Suprapubic skin (tissue), 4 donors: ENCODE data around the gene KRT75. TPM values are rescaled to one million over a fixed set of nuclear protein-coding genes. Genes with fewer than 3 reads are reported as not detected.
A peak's percentile ranks its signal among the peaks of the same experiment; 100 is the strongest.

Experiments
- DNase-seq, 2 donors: peaks; one replicate each; pipeline ENCODE4 v3.0.0-alpha.2; 2019; ENCODE audit warnings: low spot score in 2 of 2
- H3K27ac ChIP-seq: fragments of 200-600 bp; sonication (generic); one replicate; pipeline ENCODE4 v1.5.1; 2019
- H3K27me3 ChIP-seq: fragments of 200-600 bp; sonication (generic); one replicate; pipeline ENCODE4 v1.5.1; 2019
- H3K36me3 ChIP-seq: fragments of 200-600 bp; sonication (generic); one replicate; pipeline ENCODE4 v1.5.1; 2019
- H3K4me1 ChIP-seq: fragments of 200-600 bp; sonication (generic); one replicate; pipeline ENCODE4 v1.5.1; 2019
- H3K4me3 ChIP-seq: fragments of 200-600 bp; sonication (generic); one replicate; pipeline ENCODE4 v1.5.1; 2019; ENCODE audit warnings: mild to moderate bottlenecking
- H3K9me3 ChIP-seq: fragments of 200-600 bp; sonication (generic); one replicate; pipeline ENCODE4 v1.5.1; 2019
- EP300 ChIP-seq: sonication (generic); formaldehyde crosslinking; IDR thresholded peaks from one replicate; pipeline ENCODE4 v1.6.1; 2017; ENCODE audit warnings: antibody characterized with exemption
- POLR2A ChIP-seq, 2 donors: fragments of 450-650 bp; IDR thresholded peaks; one replicate each; pipeline ENCODE4 v1.6.1; 2017; ENCODE audit warnings: antibody characterized with exemption in 2 of 2, mild to moderate bottlenecking in 2 of 2, moderate library complexity in 2 of 2
- POLR2AphosphoS5 ChIP-seq, 3 donors: sonication (generic); formaldehyde crosslinking; IDR thresholded peaks; one replicate each; pipeline ENCODE4 v1.6.1; 2017; ENCODE audit warnings: antibody characterized with exemption in 3 of 3
- WGBS: methylation state at CpG from one replicate; pipeline ENCODE4 v1.1.5; 2018; 5-methylcytosine and 5-hydroxymethylcytosine counted together
- total RNA-seq, 4 donors: library from RNA; depleted of rRNA; stranded (reverse); fragments of >200 nt; gene quantifications; one replicate each; pipeline ENCODE4 v1.1.0, GENCODE V29; 2016
- TF ChIP-seq, protein P1 (sequence below), 2 donors: fragments of 200-600 bp in 1 of 2; fragments of 450-650 bp in 1 of 2; sonication (generic) in 1 of 2; IDR thresholded peaks; one replicate each; pipeline ENCODE4 v1.5.1; 2016 to 2019; ENCODE audit warnings: antibody characterized with exemption in 2 of 2, mild to moderate bottlenecking in 1 of 2, moderate library complexity in 1 of 2

Gene KRT75
- total RNA-seq, 4 donors from 2014 or later, result 3.3 to 67.9 (median 21.2) TPM

GRCh38 chr12:52400906-52401305, 33.3 kb downstream of the KRT75 start:
- Histone ChIP-seq H3K4me1 (peaks cover 7% of the 10 kb centered on the region), H3K9me3 (no peaks in the 10 kb centered on the region), H3K4me3 (no peak overlapping the region), H3K36me3 (no peaks in the 10 kb centered on the region), H3K27ac (no peak overlapping the region), H3K27me3 (peaks cover 13% of the 10 kb centered on the region)
- WGBS, result 85% methylated on average over 9 of the region's 9 CpGs
- DNase-seq, result no peak
- TF ChIP-seq POLR2A (IDR thresholded peaks at IDR 0.05) (no peak), EP300 (no peak), POLR2AphosphoS5 (IDR thresholded peaks at IDR 0.05) (no peak)
- TF ChIP-seq, protein P1, sequence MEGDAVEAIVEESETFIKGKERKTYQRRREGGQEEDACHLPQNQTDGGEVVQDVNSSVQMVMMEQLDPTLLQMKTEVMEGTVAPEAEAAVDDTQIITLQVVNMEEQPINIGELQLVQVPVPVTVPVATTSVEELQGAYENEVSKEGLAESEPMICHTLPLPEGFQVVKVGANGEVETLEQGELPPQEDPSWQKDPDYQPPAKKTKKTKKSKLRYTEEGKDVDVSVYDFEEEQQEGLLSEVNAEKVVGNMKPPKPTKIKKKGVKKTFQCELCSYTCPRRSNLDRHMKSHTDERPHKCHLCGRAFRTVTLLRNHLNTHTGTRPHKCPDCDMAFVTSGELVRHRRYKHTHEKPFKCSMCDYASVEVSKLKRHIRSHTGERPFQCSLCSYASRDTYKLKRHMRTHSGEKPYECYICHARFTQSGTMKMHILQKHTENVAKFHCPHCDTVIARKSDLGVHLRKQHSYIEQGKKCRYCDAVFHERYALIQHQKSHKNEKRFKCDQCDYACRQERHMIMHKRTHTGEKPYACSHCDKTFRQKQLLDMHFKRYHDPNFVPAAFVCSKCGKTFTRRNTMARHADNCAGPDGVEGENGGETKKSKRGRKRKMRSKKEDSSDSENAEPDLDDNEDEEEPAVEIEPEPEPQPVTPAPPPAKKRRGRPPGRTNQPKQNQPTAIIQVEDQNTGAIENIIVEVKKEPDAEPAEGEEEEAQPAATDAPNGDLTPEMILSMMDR (IDR thresholded peaks at IDR 0.05), result no peak

DNA sequence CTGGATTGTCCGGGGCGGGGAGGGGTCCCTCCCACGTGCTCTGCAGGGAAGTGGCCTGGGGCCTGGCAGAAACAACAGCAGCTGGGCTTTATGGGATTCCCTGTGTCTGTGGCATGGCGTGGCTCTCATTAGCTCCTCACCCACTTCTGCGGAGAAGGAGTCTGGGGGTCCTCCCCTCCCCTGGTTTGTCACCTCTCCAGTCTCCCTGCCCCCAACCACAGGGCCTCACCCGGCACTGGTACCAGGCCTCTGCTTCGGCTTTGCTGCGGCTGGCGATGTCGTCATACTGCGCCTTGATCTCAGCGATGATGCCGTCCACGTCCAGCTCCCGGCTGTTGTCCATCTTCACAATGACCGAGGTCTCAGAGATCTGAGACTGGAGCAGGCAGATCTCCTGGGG, 34.4 kb downstream of the KRT75 start:
- H3K36me3 ChIP-seq, result no peaks in the 10 kb centered on the region
- H3K27ac ChIP-seq, result no peak overlapping the region
- WGBS, result 96% methylated on average over 12 of the region's 16 CpGs
- H3K9me3 ChIP-seq, result no peaks in the 10 kb centered on the region
- no peak overlapping the region for H3K4me3 ChIP-seq
- H3K4me1 ChIP-seq, result peaks cover 8% of the 10 kb centered on the region
- no peak for DNase-seq
- H3K27me3 ChIP-seq, result peaks cover 13% of the 10 kb centered on the region
- TF ChIP-seq, protein P1 (IDR thresholded peaks at IDR 0.05), result no peak
- TF ChIP-seq POLR2A (IDR thresholded peaks at IDR 0.05) (no peak), POLR2AphosphoS5 (IDR thresholded peaks at IDR 0.05) (no peak), EP300 (no peak)

DNA sequence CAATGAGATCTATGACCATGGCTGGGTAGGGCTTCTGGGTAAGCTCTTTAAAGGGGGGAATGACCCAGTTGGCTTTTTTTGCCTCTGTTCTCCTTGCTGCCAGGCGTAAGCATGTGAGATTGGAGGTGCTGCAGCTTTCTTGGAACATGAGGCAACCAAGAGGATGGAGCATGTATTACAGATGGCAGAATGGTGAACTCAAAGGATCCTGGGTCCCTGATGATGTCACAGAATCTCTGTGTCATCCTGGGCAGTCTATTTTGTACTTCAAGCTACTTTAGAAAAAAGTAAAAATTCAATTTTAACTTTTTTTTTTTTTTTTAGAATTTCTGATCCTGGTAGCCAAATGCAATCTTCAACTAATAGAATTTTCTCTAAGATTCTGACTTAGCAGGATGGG, 36.0 kb downstream of the KRT75 start:
- peaks cover 8% of the 10 kb centered on the region for H3K4me1 ChIP-seq
- 94% methylated on average over 1 of the region's 1 CpG for WGBS
- TF ChIP-seq, protein P1 (IDR thresholded peaks at IDR 0.05), result no peak
- TF ChIP-seq EP300 (no peak), POLR2AphosphoS5 (IDR thresholded peaks at IDR 0.05) (no peak), POLR2A (IDR thresholded peaks at IDR 0.05) (no peak)
- no peak overlapping the region for H3K4me3 ChIP-seq
- H3K36me3 ChIP-seq, result no peaks in the 10 kb centered on the region
- H3K9me3 ChIP-seq, result no peaks in the 10 kb centered on the region
- H3K27ac ChIP-seq, result no peak overlapping the region
- H3K27me3 ChIP-seq, result peaks cover 13% of the 10 kb centered on the region
- DNase-seq, result no peak

DNA sequence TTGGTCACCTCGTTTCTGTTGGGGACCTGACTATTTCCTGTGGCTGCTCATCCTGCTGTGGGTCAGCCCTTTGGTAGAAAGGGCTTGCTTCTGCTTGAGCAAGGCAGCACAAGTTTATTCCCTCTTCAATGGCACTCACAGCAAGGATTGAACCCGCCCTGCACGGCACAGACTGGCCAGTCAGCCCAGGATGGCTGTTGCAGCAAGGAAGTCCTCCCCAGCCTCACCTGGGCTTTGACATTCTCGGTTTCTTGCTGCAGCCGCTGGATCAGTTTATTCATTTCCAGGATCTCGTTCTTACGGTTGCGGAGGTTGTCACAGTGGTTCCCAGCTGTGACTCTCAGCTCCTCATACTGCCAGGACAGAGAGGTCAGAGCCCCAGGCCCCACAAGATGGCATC, 37.5 kb downstream of the KRT75 start:
- Histone ChIP-seq H3K4me1 (peaks cover 17% of the 10 kb centered on the region), H3K36me3 (no peaks in the 10 kb centered on the region), H3K9me3 (no peaks in the 10 kb centered on the region), H3K4me3 (no peak overlapping the region), H3K27me3 (peaks cover 13% of the 10 kb centered on the region), H3K27ac (no peak overlapping the region)
- DNase-seq, result peak in 1 of 2 donors; percentile 27
- no peak for TF ChIP-seq POLR2A (IDR thresholded peaks at IDR 0.05)
- no peak for TF ChIP-seq EP300
- no peak for TF ChIP-seq POLR2AphosphoS5 (IDR thresholded peaks at IDR 0.05)
- TF ChIP-seq, protein P1 (IDR thresholded peaks at IDR 0.05), result no peak
- WGBS, result 87% methylated on average over 8 of the region's 8 CpGs

DNA sequence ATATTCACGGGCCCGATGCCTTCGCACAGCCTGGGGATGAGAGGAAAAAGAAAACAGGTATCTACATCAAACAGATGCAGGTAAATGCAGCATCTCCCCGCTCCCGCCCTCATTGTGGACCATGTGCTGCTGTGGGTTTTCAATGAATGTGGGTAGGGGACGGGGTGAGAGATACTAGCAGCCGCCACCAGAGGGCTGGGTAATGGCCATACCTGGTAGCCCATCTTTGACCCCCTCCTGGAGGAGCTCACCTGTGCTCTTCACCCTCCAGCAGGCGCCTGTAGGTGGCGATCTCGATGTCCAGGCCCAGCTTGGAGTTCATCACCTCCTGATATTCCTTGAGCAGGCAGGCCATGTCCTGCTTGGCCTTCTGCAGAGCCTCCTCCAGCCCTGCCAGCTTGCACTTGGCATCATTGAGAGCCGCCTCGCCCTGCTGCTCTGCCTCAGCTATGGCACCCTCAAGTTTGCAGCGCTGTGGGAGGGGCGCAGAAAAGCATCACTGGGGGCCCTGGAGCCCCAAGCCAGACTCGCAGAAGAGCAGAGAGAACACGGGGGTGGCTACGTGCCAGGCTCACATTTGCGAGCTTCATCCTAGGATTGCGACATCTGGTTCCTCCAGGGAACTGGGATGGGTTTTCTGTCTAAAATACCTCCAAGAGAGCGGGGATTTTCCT, 38.3 kb downstream of the KRT75 start:
- no peak for TF ChIP-seq EP300
- TF ChIP-seq, protein P1 (IDR thresholded peaks at IDR 0.05), result peak in 1 of 2 donors; percentile 34
- no peaks in the 10 kb centered on the region for H3K9me3 ChIP-seq
- no peak overlapping the region for H3K27ac ChIP-seq
- H3K36me3 ChIP-seq, result no peaks in the 10 kb centered on the region
- H3K27me3 ChIP-seq, result peaks cover 13% of the 10 kb centered on the region
- 53% methylated on average over 15 of the region's 20 CpGs for WGBS
- DNase-seq, result peak in 1 of 2 donors; percentile 66
- peaks cover 23% of the 10 kb centered on the region for H3K4me1 ChIP-seq
- no peak overlapping the region for H3K4me3 ChIP-seq
